Measurements from ENCODE around the gene PDGFRB. TPM values are rescaled to one million over a fixed set of nuclear protein-coding genes. Genes with fewer than 3 reads are reported as not detected.
A peak's percentile ranks its signal among the peaks of the same experiment; 100 is the strongest.

PDGFRB gene
- total RNA-seq, 1 experiment from 2014 or later = 0.34 TPM

DNA sequence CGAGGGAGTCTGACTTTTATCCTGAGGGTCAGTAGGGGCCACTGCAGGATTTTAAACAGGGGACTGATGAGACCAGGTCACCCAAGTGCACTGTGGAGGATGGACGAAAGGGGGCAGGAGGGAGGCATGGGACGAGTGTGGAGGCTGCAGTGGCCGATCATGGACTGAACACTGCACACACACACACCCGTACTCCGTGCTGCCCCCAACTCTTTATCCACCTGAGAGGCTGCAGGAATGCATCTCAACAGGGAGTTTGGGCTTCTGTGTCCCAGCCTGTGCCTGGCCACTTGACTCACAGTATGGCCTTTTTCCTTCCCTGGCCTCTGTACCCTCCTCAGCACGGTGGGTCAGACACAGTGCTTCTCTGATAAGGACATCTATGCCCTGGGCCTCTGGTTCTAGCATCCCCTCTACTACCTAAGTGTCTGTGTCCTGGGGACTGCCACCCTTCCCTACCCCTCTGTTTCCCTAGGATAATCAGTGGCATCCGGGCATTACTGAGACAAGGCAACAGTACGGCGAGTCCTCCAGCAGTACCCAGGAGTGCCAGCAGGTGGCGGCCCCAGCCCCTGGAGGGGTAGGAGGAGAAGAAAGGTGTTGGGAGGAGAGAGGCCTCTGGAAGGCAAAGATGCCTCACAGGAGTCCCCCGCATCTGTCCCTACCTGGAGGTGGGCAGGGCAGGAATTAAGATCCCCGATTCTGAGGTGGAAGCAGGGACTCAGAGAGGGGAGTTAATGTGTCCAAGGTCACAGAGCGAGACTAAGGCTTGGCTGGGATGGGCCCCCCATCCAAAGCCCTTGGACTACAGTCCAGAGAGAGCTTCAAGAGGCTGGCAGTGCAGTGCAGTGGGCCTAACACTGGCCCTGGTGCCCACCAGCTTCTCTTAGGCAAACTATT lies 5.8 kb upstream of the PDGFRB start:
- Histone ChIP-seq H3K36me3 (ENCODE audit: control insufficient read depth in 1 of 2, insufficient read depth in 2 of 2, low read length in 2 of 2) (no peaks in the 10 kb centered on the region), H2AFZ (ENCODE audit: low read depth, low read length, poor library complexity, severe bottlenecking) (peak overlapping the region; percentile 99), H4K20me1 (ENCODE audit: insufficient read depth) (no peaks in the 10 kb centered on the region), H3K4me1 (ENCODE audit: control insufficient read depth in 1 of 2, insufficient read depth in 2 of 2, low read length in 2 of 2) (peaks cover 3 to 19% of the 10 kb centered on the region in 2 experiments; a peak in 3 of 4 replicates), H3K27ac (ENCODE audit: low read depth, low read length) (peak overlapping the region; percentile 20; the same call in 1 of the 2 replicates), H3K4me3 (replicated peaks in 1 of 2; ENCODE audit: low read depth in 1 of 2, low read length in 2 of 2) (peak overlapping the region; percentile 29 to 52), H3K79me2 (ENCODE audit: insufficient read depth, low read length) (no peaks in the 10 kb centered on the region), H3K27me3 (ENCODE audit: insufficient read depth, low read length) (no peaks in the 10 kb centered on the region), H3K9ac (ENCODE audit: low read length) (peak overlapping the region; percentile 48), H3K9me3 (ENCODE audit: control insufficient read depth in 1 of 2, insufficient read depth in 1 of 2, low read depth in 1 of 2, low read length in 2 of 2) (no peaks in the 10 kb centered on the region), H3K9me2 (ENCODE audit: insufficient read depth) (no peaks in the 10 kb centered on the region), H3K4me2 (ENCODE audit: low read length) (peak overlapping the region; percentile 83)
- ChIA-PET POLR2A (no interaction called here), RAD21 (ENCODE audit: low non-redundant PET in 1 of 2, low total read pairs in 2 of 2, uncharacterized antibody in 2 of 2, unreplicated experiment in 2 of 2) (no interaction called here), CTCF (interaction anchor here (0.8 to 2.6 kb wide), 3 partner anchors 13 to 59 kb away, joined by 4 to 10 read pairs (median 4); no protein-coding TSS in a partner anchor)
- intact Hi-C loops (cut with micrococcal nuclease) = loop anchor here (1.0 kb wide), 3 partner anchors 57 to 275 kb away; no protein-coding TSS in a partner anchor
- no TSS peak for BruUV-seq (replicated peaks)
- TF ChIP-seq, protein P1, sequence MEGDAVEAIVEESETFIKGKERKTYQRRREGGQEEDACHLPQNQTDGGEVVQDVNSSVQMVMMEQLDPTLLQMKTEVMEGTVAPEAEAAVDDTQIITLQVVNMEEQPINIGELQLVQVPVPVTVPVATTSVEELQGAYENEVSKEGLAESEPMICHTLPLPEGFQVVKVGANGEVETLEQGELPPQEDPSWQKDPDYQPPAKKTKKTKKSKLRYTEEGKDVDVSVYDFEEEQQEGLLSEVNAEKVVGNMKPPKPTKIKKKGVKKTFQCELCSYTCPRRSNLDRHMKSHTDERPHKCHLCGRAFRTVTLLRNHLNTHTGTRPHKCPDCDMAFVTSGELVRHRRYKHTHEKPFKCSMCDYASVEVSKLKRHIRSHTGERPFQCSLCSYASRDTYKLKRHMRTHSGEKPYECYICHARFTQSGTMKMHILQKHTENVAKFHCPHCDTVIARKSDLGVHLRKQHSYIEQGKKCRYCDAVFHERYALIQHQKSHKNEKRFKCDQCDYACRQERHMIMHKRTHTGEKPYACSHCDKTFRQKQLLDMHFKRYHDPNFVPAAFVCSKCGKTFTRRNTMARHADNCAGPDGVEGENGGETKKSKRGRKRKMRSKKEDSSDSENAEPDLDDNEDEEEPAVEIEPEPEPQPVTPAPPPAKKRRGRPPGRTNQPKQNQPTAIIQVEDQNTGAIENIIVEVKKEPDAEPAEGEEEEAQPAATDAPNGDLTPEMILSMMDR (IDR thresholded peaks at IDR 0.05 in 2 of 3, conservative IDR thresholded peaks at IDR 0.05 in 1 of 3; ENCODE audit: borderline replicate concordance in 1 of 3, insufficient read depth in 1 of 3, low read depth in 2 of 3, low read length in 2 of 3) = peak in 2 of 3 experiments; percentile 78 to 96; a peak in 4 of 6 replicates
- TF ChIP-seq CEBPB (IDR thresholded peaks at IDR 0.05; ENCODE audit: low read depth) (no peak), EZH2 (IDR thresholded peaks at IDR 0.05) (no peak), CBX3 (IDR thresholded peaks at IDR 0.05; ENCODE audit: low read depth) (no peak), FOSL1 (IDR thresholded peaks at IDR 0.05; ENCODE audit: low read depth) (no peak), ZFX (IDR thresholded peaks at IDR 0.05) (no peak), YY1 (IDR thresholded peaks at IDR 0.05; ENCODE audit: extremely low read depth, insufficient replicate concordance, low read depth, low read length) (peak; percentile 51), RAD21 (IDR thresholded peaks at IDR 0.05; ENCODE audit: low read depth) (no peak)
- TF ChIP-seq, protein P2, sequence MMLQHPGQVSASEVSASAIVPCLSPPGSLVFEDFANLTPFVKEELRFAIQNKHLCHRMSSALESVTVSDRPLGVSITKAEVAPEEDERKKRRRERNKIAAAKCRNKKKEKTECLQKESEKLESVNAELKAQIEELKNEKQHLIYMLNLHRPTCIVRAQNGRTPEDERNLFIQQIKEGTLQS (IDR thresholded peaks at IDR 0.05) = no peak
- DNase-seq (ENCODE audit: low read depth, low spot score) = peak; percentile 63
- peak; percentile 93 for ATAC-seq

All from HCT116 (cell line).